Measurements from ENCODE around the gene BTBD7.

BTBD7 gene

DNA sequence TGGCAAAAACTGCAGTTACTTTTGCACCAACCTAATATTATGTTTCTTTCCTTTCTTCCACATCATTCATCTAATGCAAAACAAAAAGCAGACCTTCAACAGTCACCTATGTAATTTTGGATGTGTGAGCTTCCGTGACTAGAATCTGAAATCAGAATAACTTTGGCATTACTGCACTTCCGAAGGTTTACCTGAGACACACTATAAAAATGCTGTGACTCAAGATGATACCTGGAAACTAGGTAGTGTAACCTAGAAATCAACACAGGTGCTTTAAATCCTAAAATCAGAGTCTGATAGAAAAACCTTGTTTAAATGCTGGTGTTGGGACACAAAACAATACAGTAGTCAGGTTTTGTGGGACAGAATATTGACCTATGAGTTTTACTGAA, 2.2 kb downstream of the BTBD7 start:
- no peak for DNase-seq (ENCODE audit: low spot score)

GRCh38 chr14:93329965-93330608, 2.7 kb downstream of the BTBD7 start:
- no peak for DNase-seq (ENCODE audit: low spot score)

- no peak for DNase-seq (ENCODE audit: low spot score)
Measured at GRCh38 chr14:93328546-93328945, 4.3 kb downstream of the BTBD7 start.

DNA sequence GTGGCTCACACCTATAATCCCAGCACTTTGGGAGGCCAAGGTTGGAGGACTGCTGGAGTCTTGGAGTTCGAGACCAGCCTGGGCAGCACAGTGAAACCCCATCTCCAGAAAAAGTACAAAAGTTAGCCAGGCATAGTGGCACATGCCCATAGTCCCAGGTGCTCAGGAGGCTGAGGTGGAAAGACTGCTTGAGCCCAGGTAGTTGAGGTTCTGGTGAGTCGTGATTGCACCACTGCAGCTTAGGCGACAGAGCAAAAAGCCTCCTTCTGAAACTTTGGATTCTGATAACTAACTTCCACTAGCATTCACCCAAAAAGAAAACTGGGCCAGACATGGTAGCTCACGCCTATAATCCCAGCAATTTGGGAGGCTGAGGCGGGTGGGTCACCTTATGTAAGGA, 6.6 kb downstream of the BTBD7 start:
- DNase-seq (ENCODE audit: low spot score) = no peak

- DNase-seq (ENCODE audit: low spot score) = no peak
Measured at GRCh38 chr14:93323600-93324174, 9.1 kb downstream of the BTBD7 start.

DNA sequence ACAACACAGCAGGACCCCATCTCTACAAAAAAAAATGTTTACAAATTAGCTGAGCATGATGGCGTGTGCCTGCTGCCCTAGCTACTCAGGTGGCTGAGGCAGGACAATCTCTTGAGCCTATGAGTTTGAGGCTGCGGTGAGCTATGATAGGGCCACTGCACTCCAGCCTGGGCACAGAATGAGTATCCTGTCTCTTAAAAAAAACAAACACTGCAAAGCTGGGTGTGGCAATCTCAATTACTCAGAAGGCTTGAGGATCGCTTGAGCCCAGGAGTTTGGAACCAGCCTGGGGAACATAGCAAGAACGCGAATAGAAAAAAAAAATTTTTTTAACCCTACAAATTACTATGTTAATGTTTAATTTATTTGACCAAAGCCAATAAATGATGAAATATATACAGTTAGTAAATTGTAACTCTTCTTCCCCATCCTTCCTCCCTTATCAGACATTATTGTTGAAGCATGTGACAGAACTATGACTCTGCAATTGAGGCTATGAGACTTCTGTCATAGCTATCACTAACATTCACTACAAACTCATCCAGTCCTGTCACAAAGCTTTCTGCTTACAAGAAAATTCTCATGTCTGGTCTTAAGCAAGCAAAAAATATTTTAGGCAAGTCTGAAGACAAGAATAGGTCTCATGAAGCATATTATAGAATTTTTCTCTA, 9.8 kb downstream of the BTBD7 start:
- no peak for DNase-seq (ENCODE audit: low spot score)

- no peak for DNase-seq (ENCODE audit: low spot score)
Measured at GRCh38 chr14:93320489-93320888, 12.3 kb downstream of the BTBD7 start.

DNA sequence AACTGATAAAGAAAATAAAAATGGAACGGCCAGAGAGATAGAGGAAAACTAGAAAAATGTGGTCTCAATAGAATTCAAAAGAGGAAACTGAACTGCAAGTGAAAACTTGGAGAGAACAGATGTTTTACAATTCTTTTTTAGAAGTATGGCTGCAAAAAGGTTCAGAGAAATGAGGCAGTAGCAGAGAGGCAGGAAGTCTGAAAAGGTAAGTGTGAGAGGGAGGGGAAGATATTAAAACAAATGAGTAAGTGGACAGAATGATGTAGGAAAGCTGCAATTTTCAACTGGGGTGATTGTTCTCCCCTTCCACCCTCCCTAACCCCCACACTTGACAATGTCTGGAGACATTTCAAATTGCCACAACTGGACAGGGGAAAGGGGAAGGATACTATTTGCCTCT, 12.9 kb downstream of the BTBD7 start:
- no peak for DNase-seq (ENCODE audit: low spot score)

GRCh38 chr14:93319494-93319893, 13.3 kb downstream of the BTBD7 start:
- DNase-seq (ENCODE audit: low spot score) = no peak

- DNase-seq (ENCODE audit: low spot score) = no peak
Measured at GRCh38 chr14:93318927-93319326, 13.9 kb downstream of the BTBD7 start.

DNA sequence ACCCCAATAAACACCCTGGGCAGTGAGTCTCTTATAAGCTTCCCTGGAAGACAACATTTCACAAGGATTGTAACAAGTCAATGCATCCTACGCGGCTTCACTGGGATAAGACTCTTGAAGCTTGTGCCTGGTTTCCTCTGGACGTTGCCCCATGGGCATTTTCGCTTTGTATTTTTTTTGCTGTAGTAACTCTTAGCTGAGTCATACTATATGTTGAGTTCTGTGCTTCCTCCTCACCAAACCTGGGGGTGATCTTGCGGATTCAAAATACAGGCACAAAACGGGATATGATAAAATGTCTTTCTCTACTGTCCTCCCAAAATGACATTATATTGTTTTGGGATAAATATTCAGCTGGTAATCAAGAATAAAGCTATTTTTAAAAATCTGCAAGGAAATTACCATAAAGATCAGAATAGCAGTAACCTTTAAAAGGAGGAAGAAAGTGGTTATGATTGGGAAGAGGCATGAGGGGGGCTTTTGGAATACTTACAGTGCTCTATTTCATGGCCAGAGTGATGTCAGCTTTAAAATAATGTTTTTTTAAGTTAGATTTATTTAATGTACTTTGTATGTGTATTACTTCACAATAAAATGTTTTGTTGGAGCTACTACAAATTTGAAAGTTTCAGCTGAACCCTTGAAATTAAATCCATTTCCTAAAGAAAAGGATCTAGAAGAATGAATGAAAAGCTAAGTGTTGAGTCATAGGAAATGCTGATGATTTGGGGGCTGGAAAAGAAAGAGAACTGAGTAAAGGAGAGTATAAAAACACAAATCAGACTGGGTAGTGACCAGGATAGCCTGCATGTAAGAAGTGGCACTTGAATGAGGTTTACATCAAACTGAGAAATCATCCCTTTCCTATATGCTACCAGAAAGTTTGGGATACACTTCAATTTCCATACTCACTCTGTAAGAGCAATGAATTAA, 14.7 kb downstream of the BTBD7 start:
- no peak for DNase-seq (ENCODE audit: low spot score)

DNA sequence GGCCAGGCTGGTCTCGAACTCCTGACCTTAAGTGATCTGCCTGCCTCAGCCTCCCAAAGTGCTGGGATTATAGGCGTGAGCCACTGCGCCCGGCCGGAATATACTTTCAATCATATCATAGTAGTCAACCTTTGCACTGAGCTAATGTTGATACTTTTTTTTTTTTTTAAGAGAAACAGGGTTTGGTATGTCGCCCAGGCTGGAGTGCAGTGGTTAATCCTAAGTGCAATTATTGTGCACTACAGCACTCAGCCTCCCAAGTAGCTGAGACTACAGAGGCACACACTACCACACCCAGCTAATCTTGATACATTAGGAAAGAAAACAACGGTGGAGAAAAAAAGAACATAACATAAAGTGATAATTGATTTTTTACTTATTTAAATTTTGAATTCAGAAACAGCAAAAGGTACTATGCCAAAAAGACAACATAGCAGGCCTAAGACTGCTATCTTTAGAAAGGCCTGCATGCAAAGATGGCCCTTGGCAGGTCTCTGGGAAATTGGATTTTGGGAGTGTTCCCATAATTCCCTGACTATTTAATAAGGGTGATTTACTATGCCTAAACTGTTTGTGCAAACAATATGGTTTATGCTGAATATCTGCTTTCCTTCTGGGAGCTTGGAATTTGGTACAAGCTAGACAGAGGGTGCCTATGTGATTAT, 15.5 kb downstream of the BTBD7 start:
- DNase-seq (ENCODE audit: low spot score) = no peak

- no peak for DNase-seq (ENCODE audit: low spot score)
Measured at GRCh38 chr14:93316716-93317115, 16.1 kb downstream of the BTBD7 start.

- no peak for DNase-seq (ENCODE audit: low spot score)
Measured at GRCh38 chr14:93315575-93315974, 17.3 kb downstream of the BTBD7 start.

DNA sequence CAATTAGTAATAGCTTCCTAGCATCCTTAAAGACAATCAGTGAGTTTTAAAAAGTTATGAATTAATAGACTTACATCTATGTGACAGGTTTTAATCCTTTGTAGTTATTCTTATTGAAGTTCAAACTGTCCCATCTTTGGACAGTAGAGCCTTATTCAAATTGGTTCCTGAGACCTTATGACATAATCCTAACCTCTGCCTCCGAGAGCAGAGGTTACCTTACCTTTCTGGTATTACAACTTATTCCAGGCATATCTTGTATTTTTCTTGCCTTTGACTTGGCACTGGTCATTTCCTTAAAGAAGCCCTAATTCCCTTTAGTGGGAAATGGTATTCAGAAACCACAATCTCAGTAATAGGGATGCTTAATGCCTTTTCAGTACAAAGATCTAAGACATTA, 21.8 kb downstream of the BTBD7 start:
- DNase-seq (ENCODE audit: low spot score) = no peak

- no peak for DNase-seq (ENCODE audit: low spot score)
Measured at GRCh38 chr14:93309427-93309966, 23.3 kb downstream of the BTBD7 start.

DNA sequence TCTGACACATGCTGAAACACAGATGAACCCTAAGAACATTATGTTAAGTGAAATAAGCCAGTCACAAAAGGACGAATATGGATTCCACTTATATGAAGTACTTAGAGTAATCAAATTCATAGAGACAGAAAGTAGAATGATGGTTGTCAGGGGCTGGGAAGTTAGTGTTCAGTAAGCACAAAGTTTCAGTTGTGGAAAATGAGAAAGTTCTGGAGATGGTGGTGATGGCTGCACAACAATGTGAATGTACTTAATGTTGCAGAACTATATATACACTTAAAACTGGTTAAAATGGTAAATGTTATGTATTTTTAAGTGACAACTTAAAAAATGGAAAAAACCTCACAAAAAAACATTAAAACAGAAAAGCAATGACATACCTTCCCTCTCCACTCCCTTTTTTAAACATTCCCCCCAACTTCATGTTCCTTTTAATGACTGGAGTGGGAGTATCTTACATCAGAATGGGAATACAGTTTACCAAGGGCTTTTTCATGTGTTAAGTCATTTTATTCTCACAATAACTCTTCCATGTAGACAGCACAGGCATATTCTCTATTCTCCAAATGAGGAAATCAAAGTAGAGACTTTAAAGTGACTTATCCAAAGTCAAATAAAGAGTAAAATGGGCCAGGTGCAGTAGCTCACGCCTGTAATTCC, 24.0 kb downstream of the BTBD7 start:
- DNase-seq (ENCODE audit: low spot score) = no peak

DNA sequence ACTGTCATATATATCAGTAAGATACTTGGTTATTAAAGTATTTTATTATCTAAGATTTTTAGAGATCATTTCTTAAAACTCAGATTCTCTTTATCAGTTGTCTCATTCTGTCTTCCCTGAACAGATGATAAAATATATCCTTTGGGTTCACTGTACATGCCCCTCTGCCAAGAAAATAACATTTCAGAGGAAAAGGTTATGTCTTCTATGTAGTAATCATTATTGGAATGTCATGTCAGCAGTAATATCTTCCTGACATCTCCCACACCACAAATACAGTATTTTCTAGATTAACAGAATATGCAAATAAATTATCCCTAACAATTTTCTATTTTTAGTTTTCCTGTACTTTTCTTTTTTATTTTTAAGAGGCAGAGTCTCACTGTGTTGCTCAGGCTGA, 26.0 kb downstream of the BTBD7 start:
- no peak for DNase-seq (ENCODE audit: low spot score)

DNA sequence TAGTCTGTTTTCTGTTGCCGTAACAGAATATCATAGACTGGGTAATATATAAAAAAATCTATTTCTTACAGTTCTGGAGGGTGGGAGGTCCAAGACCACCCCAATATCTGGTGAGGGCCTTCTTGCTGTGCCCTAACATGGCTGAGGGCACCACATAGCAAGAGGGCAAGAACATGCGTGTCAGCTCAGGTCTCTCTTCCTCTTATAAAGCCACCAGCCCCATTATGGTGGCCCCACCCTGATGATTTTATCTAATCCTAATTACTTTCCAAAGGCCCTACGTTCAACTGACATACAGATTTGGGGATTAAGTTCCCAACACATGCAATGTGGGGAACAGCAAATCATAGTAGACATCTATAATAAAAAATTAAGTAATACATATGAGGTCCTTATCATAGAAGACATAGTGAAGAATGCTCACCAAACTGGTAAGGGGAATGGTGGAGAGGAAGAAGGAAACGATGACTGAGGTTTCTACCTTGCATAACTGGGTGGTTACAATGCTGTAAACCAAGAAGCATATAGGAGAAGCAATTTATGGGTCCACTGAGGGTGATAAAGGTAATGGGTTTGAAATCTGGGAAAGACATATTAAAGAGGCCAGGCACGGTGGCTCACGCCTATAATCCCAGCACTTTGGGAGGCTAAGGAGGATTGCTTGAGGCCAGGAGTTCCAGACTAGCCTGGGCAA, 27.0 kb downstream of the BTBD7 start:
- DNase-seq (ENCODE audit: low spot score) = no peak

DNA sequence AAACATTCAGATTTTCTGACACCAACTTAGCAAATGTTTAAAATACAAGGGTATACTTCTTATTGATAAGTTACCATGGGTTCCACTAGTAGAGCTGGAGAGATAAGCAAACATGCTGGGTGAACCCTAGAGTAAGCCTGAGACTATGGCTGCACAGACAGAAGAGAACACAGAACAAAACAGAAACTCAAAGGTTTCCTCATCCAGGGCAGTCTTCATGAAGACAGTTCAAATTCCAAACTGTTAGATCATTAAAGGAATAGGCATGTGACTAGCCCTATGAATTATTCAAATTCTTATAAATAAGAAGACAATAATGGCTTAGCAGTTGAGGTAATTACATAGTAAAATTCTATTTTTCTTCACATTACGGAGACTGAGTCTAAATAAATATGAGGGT, 28.1 kb downstream of the BTBD7 start:
- no peak for DNase-seq (ENCODE audit: low spot score)

DNA sequence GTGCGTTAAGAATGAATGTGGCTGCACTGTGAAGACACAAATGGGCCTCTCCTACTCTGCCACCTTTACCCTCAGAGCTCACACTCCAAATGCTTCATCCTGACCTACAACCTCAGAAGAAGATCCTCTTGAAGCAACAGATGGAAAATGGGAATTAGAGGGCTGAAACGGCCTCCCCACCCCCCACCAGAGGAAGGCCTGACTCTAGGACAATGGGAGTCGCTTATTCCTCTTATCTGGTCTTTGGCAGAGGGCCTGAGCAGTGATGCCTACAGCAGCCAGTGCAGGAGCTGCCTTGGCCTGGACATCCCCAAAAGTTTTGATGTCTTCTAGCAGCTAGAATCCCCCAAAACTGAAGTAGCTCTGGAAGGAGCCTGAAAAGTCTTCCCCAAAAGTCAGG, 29.2 kb downstream of the BTBD7 start:
- no peak for DNase-seq (ENCODE audit: low spot score)
